ENCODE results near the gene TOPBP1. TPM values are rescaled to one million over a fixed set of nuclear protein-coding genes. Genes with fewer than 3 reads are reported as not detected.

Gene TOPBP1
- total and polyA plus RNA-seq, 9 of the 15 experiments (the other 6 are each of a cell fraction or from before 2014, with no cell fraction given): 16.6 to 77.6 (median 58.2) TPM

- 0% methylated on average over 1 of the region's 1 CpG for WGBS (ENCODE audit: insufficient coverage, low coverage, missing lambda C conversion rate)
- no peak for TF ChIP-seq SRSF9 (IDR thresholded peaks at IDR 0.05; ENCODE audit: borderline replicate concordance, low read depth, low read length)
- TF ChIP-seq PHB (CRISPR knock-in tag; IDR thresholded peaks at IDR 0.05): no peak
- no peak for TF ChIP-seq ATF2 (CRISPR knock-in tag; IDR thresholded peaks at IDR 0.05)
- no peak for TF ChIP-seq ZNF668 (CRISPR knock-in tag; IDR thresholded peaks at IDR 0.05)
- no peak for TF ChIP-seq BACH1 (tag; IDR thresholded peaks at IDR 0.05)
- TF ChIP-seq SMARCC2 (IDR thresholded peaks at IDR 0.05; ENCODE audit: low read depth): no peak
- no peak for TF ChIP-seq ARNT (IDR thresholded peaks at IDR 0.05)
- TF ChIP-seq ARID4B (CRISPR knock-in tag; IDR thresholded peaks at IDR 0.05): no peak
- no peak for TF ChIP-seq CTCFL (IDR thresholded peaks at IDR 0.05; ENCODE audit: borderline replicate concordance, insufficient read depth, low read depth, low read length, poor library complexity, severe bottlenecking)
- no peak for TF ChIP-seq IFI16 (CRISPR knock-in tag; IDR thresholded peaks at IDR 0.05)
- no peak for TF ChIP-seq ZNF449 (CRISPR knock-in tag; IDR thresholded peaks at IDR 0.05)
- TF ChIP-seq FOXO4 (CRISPR knock-in tag; IDR thresholded peaks at IDR 0.05): no peak
Observed at GRCh38 chr3:133703915-133704314, 42.2 kb upstream of the TOPBP1 start.

More at GRCh38 chr3:133703915-133704314, 42.2 kb upstream of the TOPBP1 start:
- Histone ChIP-seq H3K27ac (ENCODE audit: extremely low read depth, low read depth, low read length) (no peak overlapping the region), H3K36me3 (ENCODE audit: control insufficient read depth, insufficient read depth, low read length) (no peaks in the 10 kb centered on the region), H3K4me3 (no peak overlapping the region), H3K79me2 (ENCODE audit: control insufficient read depth, insufficient read depth, low read length) (no peaks in the 10 kb centered on the region), H3K4me1 (replicated peaks in 1 of 2; ENCODE audit: control insufficient read depth in 2 of 2, insufficient read depth in 2 of 2, low read length in 2 of 2) (no peaks in the 10 kb centered on the region), H3K9ac (ENCODE audit: insufficient read depth in 1 of 2, low read depth in 2 of 2, low read length in 2 of 2) (no peak overlapping the region), H3K27me3 (ENCODE audit: control insufficient read depth in 2 of 2, insufficient read depth in 2 of 2, low read length in 2 of 2) (peaks cover 0 to 22% of the 10 kb centered on the region in 2 experiments; a peak in 4 of 5 replicates), H4K20me1 (replicated peaks; ENCODE audit: control insufficient read depth, insufficient read depth, low read length) (no peaks in the 10 kb centered on the region), H3K4me2 (ENCODE audit: insufficient read depth, low read length) (no peak overlapping the region), H3K9me1 (ENCODE audit: control insufficient read depth, insufficient read depth, low read length) (no peaks in the 10 kb centered on the region), H3K9me3 (replicated peaks; ENCODE audit: control insufficient read depth, insufficient read depth, low read depth, low read length) (no peaks in the 10 kb centered on the region), H2AFZ (ENCODE audit: low read depth, low read length) (no peak overlapping the region)
- CTCF ChIA-PET (ENCODE audit: low intra/inter-chr PET ratio): no interaction called here
- intact Hi-C loops (cut with micrococcal nuclease) (no loop called here), in situ Hi-C loops (cut with MboI) (no loop called here)
- ATAC-seq (no peak), DNase-seq (ENCODE audit: extremely low read depth in 1 of 4, low spot score in 3 of 4) (no peak), FAIRE-seq (no peak)
- BruUV-seq (replicated peaks): no TSS peak
- POLR2A ChIA-PET: interaction anchor here (1.8 kb wide), 1 partner anchor 9 kb away, joined by 5 read pairs; no protein-coding TSS in a partner anchor
